HEK293T (cell line): ENCODE measurements around the gene S100A12.

Experiments
- SP1 ChIP-seq: fragments of 450-650 bp; IDR thresholded peaks from 2 replicates; pipeline ENCODE4 v1.6.1; 2017
- SUZ12 ChIP-seq: fragments of 450-650 bp; IDR thresholded peaks from 2 replicates; pipeline ENCODE4 v1.6.1; 2016; ENCODE audit warnings: mild to moderate bottlenecking

- TF ChIP-seq SP1 (no peak), SUZ12 (no peak)
These were observed 19.8 kb upstream of the S100A12 start for GRCh38 chr1:153395136-153395685.
